Neutrophil (primary cell): ENCODE measurements around the gene MARCHF2.
"Not testable (repeated sequence)": the region's sequence is repeated elsewhere in the genome, so short reads cannot be mapped to it uniquely, and the experiment has no call there.

Source experiments
- H3K27ac ChIP-seq: fragments of 200-600 bp; sonication (generic); 2 replicates; pipeline ENCODE4 v1.5.1; 2016; ENCODE audit warnings: mild to moderate bottlenecking, moderate library complexity
- H3K27me3 ChIP-seq: fragments of 200-600 bp; sonication (generic); 2 replicates; pipeline ENCODE4 v1.6.0; 2016; ENCODE audit warnings: mild to moderate bottlenecking
- H3K36me3 ChIP-seq: fragments of 200-600 bp; sonication (generic); 2 replicates; pipeline ENCODE4 v1.5.1; 2017
- H3K4me1 ChIP-seq, 2 experiments: fragments of 200-600 bp in 1 of 2; sonication (generic) in 1 of 2; 1 replicate in 1 of 2; 2 replicates in 1 of 2; pipeline versions ENCODE4 v1.5.1 to v1.6.1; 2013 to 2016; ENCODE audit warnings: low read depth in 1 of 2, low read length in 1 of 2, mild to moderate bottlenecking in 1 of 2, moderate library complexity in 1 of 2; ENCODE audit not compliant: control insufficient read depth in 1 of 2, insufficient read depth in 1 of 2
- H3K4me3 ChIP-seq, 2 experiments: fragments of 200-600 bp in 1 of 2; sonication (generic) in 1 of 2; 1 replicate in 1 of 2; 2 replicates in 1 of 2; pipeline ENCODE4 v1.5.1; 2013 to 2016; ENCODE audit warnings: low read depth in 1 of 2, low read length in 1 of 2, mild to moderate bottlenecking in 1 of 2, moderate library complexity in 1 of 2
- H3K9me3 ChIP-seq: fragments of 200-600 bp; sonication (generic); 2 replicates; pipeline ENCODE4 v1.5.1; 2016
- TF ChIP-seq, protein P1 (sequence below): fragments of 200-600 bp; sonication (generic); IDR thresholded peaks from 2 replicates; pipeline ENCODE4 v1.5.1; 2016; ENCODE audit warnings: antibody characterized with exemption

Gene MARCHF2

DNA sequence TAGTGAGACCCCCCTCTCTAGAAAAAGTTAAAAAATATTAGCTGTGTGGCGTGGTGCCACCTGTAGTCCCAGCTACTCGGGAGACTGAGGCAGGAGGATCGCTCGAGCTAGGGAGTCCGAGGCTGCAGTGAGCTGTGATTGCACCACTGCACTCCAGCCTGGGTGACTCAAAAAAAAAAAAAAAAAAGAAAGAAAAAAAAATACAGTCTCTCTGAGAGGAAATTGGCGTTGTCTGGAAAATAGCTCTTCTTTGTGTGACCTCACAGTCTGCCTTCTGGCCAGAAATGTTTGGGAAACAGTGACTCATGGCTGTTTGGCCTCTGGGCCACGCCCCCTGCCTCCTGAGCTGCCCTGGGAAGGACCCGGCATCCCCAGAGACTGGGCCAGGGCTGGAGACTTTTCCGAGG, 10.7 kb downstream of the MARCHF2 start:
- peaks cover 9 to 14% of the 10 kb centered on the region in 2 experiments for H3K4me1 ChIP-seq
- H3K4me3 ChIP-seq, result no peak overlapping the region
- H3K36me3 ChIP-seq, result peaks cover 22% of the 10 kb centered on the region
- TF ChIP-seq, protein P1, sequence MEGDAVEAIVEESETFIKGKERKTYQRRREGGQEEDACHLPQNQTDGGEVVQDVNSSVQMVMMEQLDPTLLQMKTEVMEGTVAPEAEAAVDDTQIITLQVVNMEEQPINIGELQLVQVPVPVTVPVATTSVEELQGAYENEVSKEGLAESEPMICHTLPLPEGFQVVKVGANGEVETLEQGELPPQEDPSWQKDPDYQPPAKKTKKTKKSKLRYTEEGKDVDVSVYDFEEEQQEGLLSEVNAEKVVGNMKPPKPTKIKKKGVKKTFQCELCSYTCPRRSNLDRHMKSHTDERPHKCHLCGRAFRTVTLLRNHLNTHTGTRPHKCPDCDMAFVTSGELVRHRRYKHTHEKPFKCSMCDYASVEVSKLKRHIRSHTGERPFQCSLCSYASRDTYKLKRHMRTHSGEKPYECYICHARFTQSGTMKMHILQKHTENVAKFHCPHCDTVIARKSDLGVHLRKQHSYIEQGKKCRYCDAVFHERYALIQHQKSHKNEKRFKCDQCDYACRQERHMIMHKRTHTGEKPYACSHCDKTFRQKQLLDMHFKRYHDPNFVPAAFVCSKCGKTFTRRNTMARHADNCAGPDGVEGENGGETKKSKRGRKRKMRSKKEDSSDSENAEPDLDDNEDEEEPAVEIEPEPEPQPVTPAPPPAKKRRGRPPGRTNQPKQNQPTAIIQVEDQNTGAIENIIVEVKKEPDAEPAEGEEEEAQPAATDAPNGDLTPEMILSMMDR, result no peak
- peak overlapping the region; percentile 72 for H3K27ac ChIP-seq
- no peaks in the 10 kb centered on the region for H3K27me3 ChIP-seq
- no peaks in the 10 kb centered on the region for H3K9me3 ChIP-seq

DNA sequence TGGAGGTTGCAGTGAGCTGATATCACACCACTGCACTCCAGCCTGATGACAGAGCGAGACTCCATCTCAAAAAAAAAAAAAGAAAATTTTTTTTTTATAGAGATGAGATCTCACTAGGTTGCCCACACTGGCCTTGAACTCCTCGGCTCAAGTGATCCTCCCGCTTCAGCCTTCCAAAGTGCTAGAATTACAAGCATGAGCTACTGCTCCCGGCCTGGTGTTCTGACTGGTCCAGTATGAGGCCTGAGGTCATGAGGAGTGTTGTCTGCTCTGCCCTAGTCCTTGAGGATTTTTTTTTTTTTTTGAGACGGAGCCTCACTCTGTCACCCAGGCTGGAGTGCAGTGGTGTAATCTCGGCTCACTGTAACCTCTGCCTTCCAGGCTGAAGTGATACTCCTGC, 12.2 kb downstream of the MARCHF2 start:
- not testable (repeated sequence) for H3K27ac ChIP-seq, H3K9me3 ChIP-seq, H3K4me3 ChIP-seq, H3K27me3 ChIP-seq
- Histone ChIP-seq H3K4me1 (peaks cover 9 to 14% of the 10 kb centered on the region in 2 experiments), H3K36me3 (peaks cover 32% of the 10 kb centered on the region)

DNA sequence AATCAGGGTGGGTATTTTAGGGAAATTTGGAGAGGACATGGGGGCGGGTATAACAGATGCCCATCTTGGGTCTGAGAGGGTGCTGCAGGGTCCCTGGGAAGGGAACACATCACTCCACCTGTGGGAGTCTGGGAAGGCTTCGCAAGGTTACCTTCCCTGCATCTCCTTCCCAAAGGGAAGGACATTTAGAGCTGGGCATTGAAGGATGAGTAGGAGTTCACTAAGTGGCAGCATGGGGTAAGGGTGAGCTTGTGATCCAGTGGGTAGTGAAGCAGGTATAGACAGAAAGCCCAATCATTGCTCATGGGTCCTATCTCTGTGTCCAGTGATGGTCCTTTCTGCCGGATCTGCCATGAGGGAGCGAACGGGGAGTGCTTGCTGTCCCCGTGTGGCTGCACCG, 13.2 kb downstream of the MARCHF2 start:
- Histone ChIP-seq H3K27me3 (no peaks in the 10 kb centered on the region), H3K4me1 (peaks cover 9 to 14% of the 10 kb centered on the region in 2 experiments), H3K4me3 (no peak overlapping the region), H3K36me3 (peaks cover 39% of the 10 kb centered on the region), H3K27ac (no peak overlapping the region), H3K9me3 (no peaks in the 10 kb centered on the region)
- TF ChIP-seq, protein P1, result no peak

DNA sequence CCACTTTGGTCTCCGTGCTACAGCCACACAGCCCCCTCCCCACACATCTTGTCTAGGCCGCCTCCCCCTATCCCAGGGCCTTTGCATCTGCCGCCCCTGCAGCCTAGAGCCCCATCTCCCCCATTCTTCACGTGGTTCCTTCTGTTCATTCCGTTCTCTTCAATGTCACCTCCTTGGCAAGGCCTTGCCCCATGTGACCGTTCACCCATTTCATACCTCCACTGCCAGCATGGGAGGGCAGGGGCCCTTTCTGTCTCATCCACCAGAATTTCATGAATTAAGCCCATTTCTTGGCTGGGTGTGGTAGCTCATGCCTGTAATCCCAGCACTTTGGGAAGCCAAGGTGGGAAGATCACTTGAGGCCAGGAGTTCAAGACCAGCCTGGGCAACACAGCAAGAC, 15.9 kb downstream of the MARCHF2 start:
- TF ChIP-seq, protein P1, result no peak
- peaks cover 35% of the 10 kb centered on the region for H3K36me3 ChIP-seq
- no peak overlapping the region for H3K27ac ChIP-seq
- no peaks in the 10 kb centered on the region for H3K9me3 ChIP-seq
- peaks cover 0 to 1% of the 10 kb centered on the region in 2 experiments for H3K4me1 ChIP-seq
- no peaks in the 10 kb centered on the region for H3K27me3 ChIP-seq
- H3K4me3 ChIP-seq, result no peak overlapping the region

DNA sequence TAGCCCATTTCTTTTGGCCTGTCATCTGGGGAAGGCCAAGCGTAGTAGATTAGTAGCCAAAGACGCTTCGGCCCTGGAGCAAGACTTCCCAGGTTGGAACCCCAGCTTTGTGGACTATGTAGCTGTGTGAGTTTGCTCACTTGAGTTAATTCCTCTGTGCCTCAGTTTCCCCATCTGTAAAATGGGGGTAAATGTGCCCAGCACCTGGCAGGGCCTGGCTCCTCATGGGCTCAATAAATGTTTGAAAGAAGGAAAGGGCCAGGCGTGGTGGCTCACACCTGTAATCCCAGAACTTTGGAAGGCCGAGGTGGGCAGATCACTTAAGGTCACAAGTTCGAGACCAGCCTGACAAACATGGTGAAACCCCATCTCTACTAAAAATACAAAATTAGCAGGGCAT, 16.7 kb downstream of the MARCHF2 start:
- no peaks in the 10 kb centered on the region for H3K4me1 ChIP-seq
- H3K27ac ChIP-seq, result no peak overlapping the region
- H3K4me3 ChIP-seq, result no peak overlapping the region
- TF ChIP-seq, protein P1, result no peak
- H3K36me3 ChIP-seq, result peaks cover 35% of the 10 kb centered on the region
- no peaks in the 10 kb centered on the region for H3K27me3 ChIP-seq
- H3K9me3 ChIP-seq, result no peaks in the 10 kb centered on the region

DNA sequence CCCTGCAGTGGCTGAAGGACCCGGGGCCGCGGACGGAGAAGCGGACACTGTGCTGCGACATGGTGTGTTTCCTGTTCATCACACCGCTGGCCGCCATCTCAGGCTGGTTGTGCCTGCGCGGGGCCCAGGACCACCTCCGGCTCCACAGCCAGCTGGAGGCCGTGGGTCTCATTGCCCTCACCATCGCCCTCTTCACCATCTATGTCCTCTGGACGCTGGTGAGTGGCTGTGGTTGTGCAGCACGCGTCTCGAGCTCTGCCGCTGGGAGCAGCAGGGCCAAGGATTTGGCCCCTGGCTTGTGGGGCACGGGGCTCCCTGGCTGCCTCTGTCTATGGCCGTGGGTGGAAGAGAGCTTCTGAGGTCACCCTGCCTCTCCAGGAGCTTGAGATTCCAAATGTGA, 17.5 kb downstream of the MARCHF2 start:
- no peaks in the 10 kb centered on the region for H3K4me1 ChIP-seq
- TF ChIP-seq, protein P1, result no peak
- H3K27me3 ChIP-seq, result no peaks in the 10 kb centered on the region
- H3K36me3 ChIP-seq, result peaks cover 38% of the 10 kb centered on the region
- no peak overlapping the region for H3K4me3 ChIP-seq
- H3K9me3 ChIP-seq, result no peaks in the 10 kb centered on the region
- H3K27ac ChIP-seq, result no peak overlapping the region
